HepG2 (cell line): Measurements from ENCODE around the gene HELT. TPM values are rescaled to one million over a fixed set of nuclear protein-coding genes. Genes with fewer than 3 reads are reported as not detected.

Source experiments
- CSRNP2 ChIP-seq: sonication (generic); formaldehyde crosslinking; conservative IDR thresholded peaks from 2 replicates; pipeline ENCODE4 v1.8.0; 2022; ENCODE audit warnings: low read depth, missing genetic modification reagents
- MAF1 ChIP-seq: sonication (generic); formaldehyde crosslinking; IDR thresholded peaks from 2 replicates; pipeline ENCODE4 v1.5.0; 2020; ENCODE audit warnings: missing genetic modification reagents, borderline replicate concordance
- MLX ChIP-seq: IDR thresholded peaks from 2 replicates; pipeline ENCODE4 v1.6.1; 2016
- NFIC ChIP-seq: IDR thresholded peaks from 2 replicates; pipeline ENCODE4 v1.6.1; 2012; ENCODE audit warnings: mild to moderate bottlenecking, low read length, inconsistent platforms
- PAX8 ChIP-seq: sonication (generic); formaldehyde crosslinking; IDR thresholded peaks from 2 replicates; pipeline ENCODE4 v1.8.0; 2022; ENCODE audit warnings: mild to moderate bottlenecking, missing genetic modification reagents, borderline replicate concordance
- RELA ChIP-seq: sonication (generic); formaldehyde crosslinking; IDR thresholded peaks from 2 replicates; pipeline ENCODE4 v1.4.0; 2020; ENCODE audit warnings: missing genetic modification reagents
- RFX1 ChIP-seq: fragments of 450-650 bp; IDR thresholded peaks from 2 replicates; pipeline ENCODE4 v1.6.1; 2017
- SMAD9 ChIP-seq: sonication (generic); formaldehyde crosslinking; IDR thresholded peaks from 2 replicates; pipeline ENCODE4 v1.5.1; 2020; ENCODE audit warnings: mild to moderate bottlenecking, missing genetic modification reagents
- ZNF616 ChIP-seq: sonication (generic); formaldehyde crosslinking; IDR thresholded peaks from 2 replicates; pipeline ENCODE4 v1.5.0; 2020; ENCODE audit warnings: low read depth, mild to moderate bottlenecking, missing genetic modification reagents
- ZNF644 ChIP-seq: IDR thresholded peaks from 2 replicates; pipeline ENCODE4 v1.6.1; 2016; ENCODE audit warnings: low read depth
- ZNF883 ChIP-seq: sonication (generic); formaldehyde crosslinking; IDR thresholded peaks from 2 replicates; pipeline ENCODE4 v1.5.1; 2020; ENCODE audit warnings: mild to moderate bottlenecking, missing genetic modification reagents; ENCODE audit errors: not compliant biosample characterization
- ZSCAN29 ChIP-seq: sonication (generic); formaldehyde crosslinking; conservative IDR thresholded peaks from 2 replicates; pipeline ENCODE4 v1.4.0; 2020; ENCODE audit warnings: mild to moderate bottlenecking, missing genetic modification reagents
- polyA plus RNA-seq, 8 experiments: library from polyadenylated mRNA; depleted of rRNA in 3 of 8; stranded (reverse) in 7 of 8; unstranded in 1 of 8; fragments of >200 nt; fragmentation: Illumina TruSeq in 4 of 8; extraction: Trizol in 4 of 8; gene quantifications; 2 replicates each; pipeline versions ENCODE4 v1.2.1 to v1.2.3, GENCODE V29; 2011 to 2016; ENCODE audit warnings: low read depth in 4 of 8, missing spikeins in 1 of 8, mixed read lengths in 1 of 8; ENCODE audit not compliant: insufficient read depth in 1 of 8
- total RNA-seq, 5 experiments: library from RNA; depleted of rRNA; stranded (reverse); fragments of >200 nt; fragmentation: Illumina TruSeq; extraction: Trizol; gene quantifications; 2 replicates each; pipeline ENCODE4 v1.2.3, GENCODE V29; 2016; ENCODE audit warnings: low read depth in 1 of 5
- TF ChIP-seq, protein P1 (sequence below): sonication (generic); formaldehyde crosslinking; IDR thresholded peaks from 2 replicates; pipeline ENCODE4 v1.4.0; 2020; ENCODE audit warnings: missing genetic modification reagents
- TF ChIP-seq, protein P2 (sequence below): sonication (generic); formaldehyde crosslinking; IDR thresholded peaks from 2 replicates; pipeline ENCODE4; 2020; ENCODE audit warnings: missing genetic modification reagents, mild to moderate bottlenecking, borderline replicate concordance
- TF ChIP-seq, protein P3 (sequence below): sonication (generic); formaldehyde crosslinking; IDR thresholded peaks from one replicate; pipeline ENCODE4 v1.5.1; 2020; ENCODE audit warnings: mild to moderate bottlenecking, missing genetic modification reagents; ENCODE audit errors: not compliant biosample characterization

The HELT gene
- total and polyA plus RNA-seq, 2 of the 13 experiments (the other 11 are each of a cell fraction or from before 2014, with no cell fraction given): not detected

GRCh38 chr4:184983672-184984356 lies 34.5 kb upstream of the HELT start (continued):
- TF ChIP-seq, protein P1, sequence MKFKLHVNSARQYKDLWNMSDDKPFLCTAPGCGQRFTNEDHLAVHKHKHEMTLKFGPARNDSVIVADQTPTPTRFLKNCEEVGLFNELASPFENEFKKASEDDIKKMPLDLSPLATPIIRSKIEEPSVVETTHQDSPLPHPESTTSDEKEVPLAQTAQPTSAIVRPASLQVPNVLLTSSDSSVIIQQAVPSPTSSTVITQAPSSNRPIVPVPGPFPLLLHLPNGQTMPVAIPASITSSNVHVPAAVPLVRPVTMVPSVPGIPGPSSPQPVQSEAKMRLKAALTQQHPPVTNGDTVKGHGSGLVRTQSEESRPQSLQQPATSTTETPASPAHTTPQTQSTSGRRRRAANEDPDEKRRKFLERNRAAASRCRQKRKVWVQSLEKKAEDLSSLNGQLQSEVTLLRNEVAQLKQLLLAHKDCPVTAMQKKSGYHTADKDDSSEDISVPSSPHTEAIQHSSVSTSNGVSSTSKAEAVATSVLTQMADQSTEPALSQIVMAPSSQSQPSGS (CRISPR knock-in tag): no peak
- TF ChIP-seq ZNF644: no peak
- no peak for TF ChIP-seq ZSCAN29 (CRISPR knock-in tag)
- no peak for TF ChIP-seq MAF1 (CRISPR knock-in tag)
- TF ChIP-seq, protein P2, sequence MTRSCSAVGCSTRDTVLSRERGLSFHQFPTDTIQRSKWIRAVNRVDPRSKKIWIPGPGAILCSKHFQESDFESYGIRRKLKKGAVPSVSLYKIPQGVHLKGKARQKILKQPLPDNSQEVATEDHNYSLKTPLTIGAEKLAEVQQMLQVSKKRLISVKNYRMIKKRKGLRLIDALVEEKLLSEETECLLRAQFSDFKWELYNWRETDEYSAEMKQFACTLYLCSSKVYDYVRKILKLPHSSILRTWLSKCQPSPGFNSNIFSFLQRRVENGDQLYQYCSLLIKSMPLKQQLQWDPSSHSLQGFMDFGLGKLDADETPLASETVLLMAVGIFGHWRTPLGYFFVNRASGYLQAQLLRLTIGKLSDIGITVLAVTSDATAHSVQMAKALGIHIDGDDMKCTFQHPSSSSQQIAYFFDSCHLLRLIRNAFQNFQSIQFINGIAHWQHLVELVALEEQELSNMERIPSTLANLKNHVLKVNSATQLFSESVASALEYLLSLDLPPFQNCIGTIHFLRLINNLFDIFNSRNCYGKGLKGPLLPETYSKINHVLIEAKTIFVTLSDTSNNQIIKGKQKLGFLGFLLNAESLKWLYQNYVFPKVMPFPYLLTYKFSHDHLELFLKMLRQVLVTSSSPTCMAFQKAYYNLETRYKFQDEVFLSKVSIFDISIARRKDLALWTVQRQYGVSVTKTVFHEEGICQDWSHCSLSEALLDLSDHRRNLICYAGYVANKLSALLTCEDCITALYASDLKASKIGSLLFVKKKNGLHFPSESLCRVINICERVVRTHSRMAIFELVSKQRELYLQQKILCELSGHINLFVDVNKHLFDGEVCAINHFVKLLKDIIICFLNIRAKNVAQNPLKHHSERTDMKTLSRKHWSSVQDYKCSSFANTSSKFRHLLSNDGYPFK (CRISPR knock-in tag): no peak
- TF ChIP-seq, protein P3, sequence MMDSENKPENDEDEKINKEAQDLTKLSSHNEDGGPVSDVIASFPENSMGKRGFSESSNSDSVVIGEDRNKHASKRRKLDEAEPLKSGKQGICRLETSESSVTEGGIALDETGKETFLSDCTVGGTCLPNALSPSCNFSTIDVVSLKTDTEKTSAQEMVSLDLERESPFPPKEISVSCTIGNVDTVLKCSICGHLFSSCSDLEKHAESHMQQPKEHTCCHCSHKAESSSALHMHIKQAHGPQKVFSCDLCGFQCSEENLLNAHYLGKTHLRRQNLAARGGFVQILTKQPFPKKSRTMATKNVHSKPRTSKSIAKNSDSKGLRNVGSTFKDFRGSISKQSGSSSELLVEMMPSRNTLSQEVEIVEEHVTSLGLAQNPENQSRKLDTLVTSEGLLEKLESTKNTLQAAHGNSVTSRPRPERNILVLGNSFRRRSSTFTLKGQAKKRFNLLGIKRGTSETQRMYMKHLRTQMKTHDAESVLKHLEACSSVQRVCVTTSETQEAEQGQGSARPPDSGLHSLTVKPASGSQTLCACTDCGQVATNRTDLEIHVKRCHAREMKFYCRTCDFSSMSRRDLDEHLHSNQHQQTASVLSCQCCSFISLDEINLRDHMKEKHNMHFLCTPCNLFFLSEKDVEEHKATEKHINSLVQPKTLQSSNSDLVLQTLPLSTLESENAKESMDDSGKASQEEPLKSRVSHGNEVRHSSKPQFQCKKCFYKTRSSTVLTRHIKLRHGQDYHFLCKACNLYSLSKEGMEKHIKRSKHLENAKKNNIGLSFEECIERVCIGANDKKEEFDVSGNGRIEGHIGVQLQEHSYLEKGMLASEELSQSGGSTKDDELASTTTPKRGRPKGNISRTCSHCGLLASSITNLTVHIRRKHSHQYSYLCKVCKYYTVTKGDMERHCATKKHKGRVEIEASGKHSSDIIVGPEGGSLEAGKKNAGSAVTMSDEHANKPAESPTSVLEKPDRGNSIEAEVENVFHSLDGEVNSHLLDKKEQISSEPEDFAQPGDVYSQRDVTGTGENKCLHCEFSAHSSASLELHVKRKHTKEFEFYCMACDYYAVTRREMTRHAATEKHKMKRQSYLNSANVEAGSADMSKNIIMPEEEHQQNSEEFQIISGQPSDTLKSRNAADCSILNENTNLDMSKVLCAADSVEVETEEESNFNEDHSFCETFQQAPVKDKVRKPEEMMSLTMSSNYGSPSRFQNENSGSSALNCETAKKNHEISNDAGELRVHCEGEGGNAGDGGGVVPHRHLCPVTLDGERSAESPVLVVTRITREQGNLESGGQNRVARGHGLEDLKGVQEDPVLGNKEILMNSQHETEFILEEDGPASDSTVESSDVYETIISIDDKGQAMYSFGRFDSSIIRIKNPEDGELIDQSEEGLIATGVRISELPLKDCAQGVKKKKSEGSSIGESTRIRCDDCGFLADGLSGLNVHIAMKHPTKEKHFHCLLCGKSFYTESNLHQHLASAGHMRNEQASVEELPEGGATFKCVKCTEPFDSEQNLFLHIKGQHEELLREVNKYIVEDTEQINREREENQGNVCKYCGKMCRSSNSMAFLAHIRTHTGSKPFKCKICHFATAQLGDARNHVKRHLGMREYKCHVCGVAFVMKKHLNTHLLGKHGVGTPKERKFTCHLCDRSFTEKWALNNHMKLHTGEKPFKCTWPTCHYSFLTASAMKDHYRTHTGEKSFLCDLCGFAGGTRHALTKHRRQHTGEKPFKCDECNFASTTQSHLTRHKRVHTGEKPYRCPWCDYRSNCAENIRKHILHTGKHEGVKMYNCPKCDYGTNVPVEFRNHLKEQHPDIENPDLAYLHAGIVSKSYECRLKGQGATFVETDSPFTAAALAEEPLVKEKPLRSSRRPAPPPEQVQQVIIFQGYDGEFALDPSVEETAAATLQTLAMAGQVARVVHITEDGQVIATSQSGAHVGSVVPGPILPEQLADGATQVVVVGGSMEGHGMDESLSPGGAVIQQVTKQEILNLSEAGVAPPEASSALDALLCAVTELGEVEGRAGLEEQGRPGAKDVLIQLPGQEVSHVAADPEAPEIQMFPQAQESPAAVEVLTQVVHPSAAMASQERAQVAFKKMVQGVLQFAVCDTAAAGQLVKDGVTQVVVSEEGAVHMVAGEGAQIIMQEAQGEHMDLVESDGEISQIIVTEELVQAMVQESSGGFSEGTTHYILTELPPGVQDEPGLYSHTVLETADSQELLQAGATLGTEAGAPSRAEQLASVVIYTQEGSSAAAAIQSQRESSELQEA: no peak
- TF ChIP-seq CSRNP2 (CRISPR knock-in tag): no peak
- TF ChIP-seq RELA: no peak
- no peak for TF ChIP-seq ZNF883 (CRISPR knock-in tag)
- TF ChIP-seq NFIC: no peak
- no peak for TF ChIP-seq MLX (CRISPR knock-in tag)
- no peak for TF ChIP-seq SMAD9 (CRISPR knock-in tag)
- TF ChIP-seq RFX1: no peak
- TF ChIP-seq ZNF616 (CRISPR knock-in tag): no peak
- TF ChIP-seq PAX8: no peak
